Superior temporal gyrus (tissue), 1 donor: ENCODE data around the gene THSD7A.
"Not testable (repeated sequence)": the region's sequence is repeated elsewhere in the genome, so short reads cannot be mapped to it uniquely, and the experiment has no call there.

ENCODE experiments used
- DNase-seq: peaks from one replicate; pipeline ENCODE4 v3.0.0-alpha.2; 2016; ENCODE audit errors: extremely low spot score

THSD7A gene

DNA sequence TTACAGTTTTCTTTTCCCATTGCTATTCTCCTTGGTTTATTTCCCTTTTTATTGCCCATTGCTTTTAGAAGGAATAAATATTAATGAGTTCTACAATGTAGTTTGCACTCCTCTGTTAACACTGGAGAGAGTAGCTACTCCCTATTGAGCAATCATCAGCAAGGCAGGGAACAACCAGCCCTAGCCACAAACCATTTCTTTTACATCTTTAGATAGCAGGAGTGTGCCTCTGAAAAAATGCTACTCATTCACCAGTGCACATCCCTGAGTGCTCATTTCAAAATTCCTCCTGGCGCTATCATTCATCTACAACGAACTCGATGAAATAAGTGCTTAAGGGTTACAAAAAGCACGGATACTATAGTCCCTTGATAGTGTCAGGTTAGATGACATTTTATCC is 252.9 kb downstream of the THSD7A start:
- DNase-seq = no peak

DNA sequence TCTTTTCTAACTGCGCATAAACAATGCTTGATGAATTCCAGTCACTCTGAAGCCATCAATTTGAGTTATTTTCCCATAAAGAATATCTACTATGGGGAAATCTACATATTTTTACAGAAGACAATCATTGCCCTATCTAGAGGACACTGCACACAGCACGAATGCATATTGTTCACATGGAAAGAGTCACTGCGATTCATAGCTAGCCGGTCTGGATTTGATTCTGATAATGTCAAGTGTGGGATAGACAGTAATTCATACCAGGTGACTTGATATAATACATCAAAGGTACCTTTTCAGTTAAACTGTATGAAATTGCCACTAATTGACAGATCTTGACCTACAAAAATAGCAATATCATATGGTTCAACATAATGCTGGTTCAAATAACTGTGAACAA is 255.7 kb downstream of the THSD7A start:
- DNase-seq = no peak

DNA sequence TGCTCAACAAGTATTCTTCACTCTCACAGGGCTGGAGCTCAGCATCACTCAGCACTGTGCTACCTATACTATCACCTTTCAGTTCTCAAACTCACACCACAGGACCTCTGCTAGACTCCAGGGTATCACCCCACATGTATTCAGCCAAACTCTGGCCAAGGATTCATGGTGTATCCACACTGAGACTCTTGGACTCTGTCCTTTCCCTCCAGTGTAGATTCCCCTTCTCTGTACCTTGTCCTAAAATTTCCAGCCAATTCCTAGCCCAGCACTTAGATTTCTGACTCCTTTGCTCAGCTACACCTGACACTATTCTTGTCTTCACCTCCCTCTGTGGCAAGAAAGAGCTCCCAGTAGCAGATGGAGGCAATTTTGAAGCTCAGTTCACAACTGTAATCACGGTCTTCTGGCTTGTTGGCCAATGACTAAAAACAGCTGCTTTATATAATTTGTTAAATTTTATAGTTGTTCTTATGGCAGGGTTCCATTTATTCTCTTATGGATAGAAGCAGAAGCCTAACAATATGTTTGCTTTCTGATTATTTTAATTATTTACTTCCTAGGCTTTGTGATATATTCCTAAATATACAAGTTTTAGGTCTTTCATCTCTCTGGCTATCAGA is 258.8 kb downstream of the THSD7A start:
- no peak for DNase-seq

DNA sequence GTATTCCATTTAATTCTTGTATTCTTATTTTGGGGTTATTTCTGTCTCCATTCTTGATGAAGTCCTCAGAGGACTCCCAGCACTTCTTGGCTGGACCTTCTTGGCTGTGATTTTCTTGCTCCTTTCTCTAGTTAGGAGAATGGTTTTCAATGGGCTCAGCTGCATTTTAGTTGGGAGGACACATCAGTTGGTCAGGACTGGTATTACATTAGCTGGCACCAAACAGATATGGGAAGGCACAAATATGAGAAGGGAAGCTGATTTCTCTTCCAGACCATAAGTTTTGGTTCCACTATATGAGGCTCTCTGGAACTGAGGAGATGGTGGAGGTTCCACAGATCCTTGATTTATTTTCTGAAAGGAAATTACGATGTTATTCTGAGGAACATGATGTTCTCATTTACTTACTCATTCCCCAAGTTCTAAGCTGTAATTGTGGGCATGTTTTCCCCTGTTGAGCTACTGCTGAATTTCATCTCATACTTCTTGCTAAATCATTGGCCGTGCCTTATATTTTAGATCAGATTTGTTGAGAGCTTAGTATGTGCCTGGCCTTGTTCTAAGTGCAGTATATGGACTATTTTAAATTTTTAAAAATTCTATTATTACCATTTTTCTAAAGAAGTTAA is 261.0 kb downstream of the THSD7A start:
- no peak for DNase-seq

DNA sequence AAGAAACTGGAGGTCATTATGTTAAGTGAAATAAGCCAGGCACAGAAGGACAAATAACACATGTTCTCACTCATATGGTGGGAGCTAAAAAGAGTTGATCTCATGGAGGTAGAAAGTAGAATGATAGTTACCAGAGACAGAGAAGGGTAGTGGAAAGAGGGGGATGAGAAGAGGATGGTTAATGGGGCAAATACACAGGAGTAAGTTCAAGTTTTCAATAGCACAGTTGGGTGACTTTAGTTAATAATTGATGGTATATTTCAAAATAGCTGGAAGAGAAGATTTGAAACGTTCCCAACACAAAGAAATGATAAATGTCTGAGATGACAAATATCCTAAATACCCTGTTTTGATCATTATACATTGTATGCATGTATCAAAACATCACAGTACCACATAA is 261.8 kb downstream of the THSD7A start:
- DNase-seq = no peak

DNA sequence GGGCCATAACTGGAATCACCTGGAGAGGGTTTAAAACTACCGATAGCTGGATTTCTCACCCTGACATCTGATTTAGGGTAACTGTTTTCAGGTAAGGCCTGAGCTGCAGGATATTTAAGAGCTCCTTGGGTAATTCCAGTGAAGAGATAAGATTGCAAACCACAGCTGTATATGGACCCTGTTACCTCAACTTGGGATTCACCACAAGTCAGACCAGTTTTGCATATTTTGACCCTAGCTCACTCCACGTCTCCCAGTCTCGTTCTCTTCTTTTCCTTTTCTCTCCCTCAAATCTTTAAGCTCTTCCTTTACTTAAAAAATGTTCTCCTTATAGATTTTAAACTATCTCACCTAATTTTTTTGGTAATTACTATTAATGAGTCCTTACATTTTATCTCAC is 264.4 kb downstream of the THSD7A start:
- DNase-seq = no peak

DNA sequence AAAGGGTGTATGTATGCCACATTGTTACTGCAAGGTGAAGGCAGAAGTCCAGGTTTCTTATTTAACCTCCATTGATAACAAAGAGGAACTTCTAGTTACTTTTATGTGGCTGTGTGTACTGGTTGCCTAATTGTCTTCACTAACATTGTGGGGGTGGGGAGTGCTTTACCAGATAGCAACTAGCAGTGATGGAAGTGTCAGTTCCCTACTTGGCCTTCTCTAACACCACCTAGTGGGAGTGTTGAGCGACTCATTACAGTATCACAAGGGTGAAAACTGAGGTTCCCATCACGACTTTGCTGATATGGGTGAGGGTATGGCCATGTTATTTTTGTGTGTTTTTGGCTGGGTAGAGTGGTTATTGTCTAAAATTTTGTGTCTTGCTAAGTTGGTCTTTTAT is 274.4 kb downstream of the THSD7A start:
- DNase-seq = no peak

DNA sequence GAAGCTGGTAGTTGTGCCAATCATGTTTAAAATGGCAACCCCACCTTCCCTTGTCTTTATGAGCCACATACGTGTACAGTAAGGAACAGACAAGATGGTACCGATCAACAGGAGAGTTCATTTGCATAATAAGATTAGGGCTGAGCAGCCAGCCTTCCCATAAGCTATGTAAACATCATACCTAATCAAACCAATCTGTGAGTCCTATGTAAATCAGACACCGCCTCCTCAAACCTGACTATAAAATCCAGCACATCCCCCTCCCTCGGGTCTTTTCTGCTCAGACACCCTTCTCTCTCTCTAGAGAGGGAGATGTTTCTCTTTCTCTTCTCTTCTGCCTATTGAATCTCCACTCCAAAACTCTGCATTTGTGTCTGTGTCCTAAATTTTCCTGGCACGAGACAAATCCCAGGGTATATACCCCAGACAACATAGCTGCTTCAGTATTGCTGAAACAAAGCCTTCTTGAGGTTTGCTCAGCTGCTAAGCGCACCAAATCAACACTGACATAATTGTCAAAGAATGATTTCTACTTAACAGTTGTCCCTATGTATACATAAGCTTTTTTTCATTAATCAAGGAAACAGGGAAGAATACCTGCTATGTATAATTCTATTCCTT is 279.2 kb downstream of the THSD7A start:
- DNase-seq = no peak

DNA sequence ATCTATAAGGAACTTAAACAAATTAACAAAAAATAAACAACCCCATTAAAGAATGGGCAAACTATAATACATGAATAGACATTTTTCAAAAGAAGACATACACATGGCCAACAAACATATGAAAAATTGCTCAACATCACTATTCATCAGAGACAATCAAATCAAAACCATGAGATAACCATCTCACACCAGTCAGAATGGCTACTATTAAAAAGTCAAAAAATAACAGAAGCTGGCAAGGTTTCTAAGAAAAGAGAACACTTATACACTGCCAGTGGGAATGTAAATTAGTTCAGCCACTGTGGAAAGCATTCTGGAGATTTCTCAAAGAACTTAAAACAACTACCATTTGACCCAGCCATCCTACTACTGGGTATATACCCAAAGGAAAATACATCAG is 280.5 kb downstream of the THSD7A start:
- DNase-seq = no peak

DNA sequence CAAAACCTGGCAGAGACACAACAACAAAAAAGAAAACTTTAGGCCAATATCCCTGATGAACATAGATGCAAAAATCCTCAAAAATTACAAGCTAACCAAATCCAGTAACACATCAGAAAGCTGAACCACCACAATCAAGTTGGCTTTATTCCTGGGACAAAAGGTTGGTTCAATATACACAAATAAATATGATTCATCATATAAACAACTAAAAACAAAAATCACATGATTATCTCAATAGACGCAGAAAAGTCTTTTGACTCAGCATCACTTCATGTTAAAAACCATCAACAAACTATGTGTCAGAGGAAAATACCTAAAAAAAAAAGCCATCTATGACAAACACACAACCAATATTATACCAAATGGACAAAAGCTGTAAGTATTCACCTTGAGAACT is 283.5 kb downstream of the THSD7A start:
- DNase-seq = no peak

DNA sequence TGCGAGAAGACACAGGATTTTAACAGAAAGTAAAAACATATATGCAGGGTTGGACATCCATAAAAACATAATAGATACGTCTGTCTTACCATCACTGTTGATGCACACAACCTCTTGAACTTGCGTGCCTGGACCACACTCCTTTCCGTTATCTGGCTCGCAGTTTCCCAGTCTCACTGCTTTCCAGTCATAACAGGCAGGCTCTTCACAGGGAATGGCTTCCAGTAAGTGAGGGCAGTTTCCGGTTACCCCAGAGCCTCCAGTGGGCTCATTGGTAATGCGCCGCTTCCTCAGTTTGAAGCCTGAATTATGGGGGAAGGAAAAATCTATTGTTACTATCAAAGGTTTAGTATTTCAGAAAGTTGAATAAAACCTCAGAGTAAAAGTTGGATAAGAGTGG is 290.7 kb downstream of the THSD7A start:
- no peak for DNase-seq

DNA sequence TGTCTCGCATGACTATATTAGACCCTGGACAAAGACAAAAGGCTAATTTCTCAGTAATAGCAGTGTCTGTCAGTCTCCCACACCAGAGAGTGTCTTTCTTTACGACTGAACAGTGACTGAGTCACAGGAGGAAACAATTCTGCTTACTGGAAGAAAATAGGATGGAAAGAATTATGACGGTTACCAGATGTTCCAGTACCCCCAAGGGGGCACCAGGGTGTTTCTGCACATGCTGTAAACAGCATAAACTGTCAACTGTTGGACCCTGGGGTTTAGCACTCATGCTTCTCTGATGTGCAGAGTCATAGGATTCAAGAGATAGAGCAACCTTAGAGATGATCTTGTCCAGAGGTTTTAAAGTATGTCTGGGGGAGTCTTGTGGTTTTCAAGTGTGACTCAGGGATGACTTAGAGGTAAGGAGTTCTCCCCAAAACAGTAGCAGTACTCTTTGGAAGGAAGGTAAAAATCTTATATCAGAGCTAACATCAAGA is 291.7 kb downstream of the THSD7A start:
- DNase-seq = no peak

DNA sequence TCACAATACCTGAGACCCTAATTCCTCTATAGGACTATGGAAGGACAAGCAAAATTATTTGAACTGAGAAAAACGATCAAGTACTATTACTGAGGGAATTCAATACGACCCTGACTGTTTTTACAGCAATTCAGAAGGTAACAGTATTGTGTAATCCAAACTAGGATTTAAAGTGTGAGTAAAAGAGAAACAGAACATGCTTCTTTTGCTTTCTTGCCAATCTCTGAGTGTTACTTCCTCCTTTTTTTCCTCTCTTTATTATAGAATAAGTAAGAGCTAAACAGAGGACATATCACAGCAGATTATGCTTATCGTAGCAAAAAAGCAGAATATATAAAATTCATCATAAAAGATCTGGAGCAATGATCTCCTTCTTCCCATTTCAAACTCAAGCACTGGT is 292.1 kb downstream of the THSD7A start:
- DNase-seq = no peak

DNA sequence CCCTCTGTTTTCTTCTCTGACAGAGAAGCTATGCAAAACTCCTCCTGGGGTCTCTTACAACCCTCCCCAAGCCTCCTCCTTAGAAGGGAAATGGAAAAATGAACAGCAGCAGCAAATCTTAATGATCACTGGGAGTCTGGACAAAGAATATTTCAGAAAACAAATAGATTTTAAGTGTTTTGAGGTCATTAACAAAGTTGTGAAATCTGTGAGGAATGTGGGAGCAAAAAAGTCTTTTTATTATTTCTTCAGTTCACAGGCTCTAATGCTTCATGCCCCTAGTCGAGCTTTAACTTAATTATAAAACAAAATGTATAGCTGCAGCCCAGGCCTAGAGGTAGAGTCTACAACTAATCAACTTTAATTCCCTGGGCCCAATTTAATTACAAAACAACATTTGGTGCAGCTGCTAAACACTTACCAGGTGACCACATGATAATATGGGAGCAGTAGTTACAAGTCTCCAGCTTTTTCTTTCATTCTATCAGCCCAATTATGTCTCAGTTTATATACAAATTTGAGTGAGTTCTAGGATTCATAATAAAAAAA is 293.2 kb downstream of the THSD7A start:
- no peak for DNase-seq

DNA sequence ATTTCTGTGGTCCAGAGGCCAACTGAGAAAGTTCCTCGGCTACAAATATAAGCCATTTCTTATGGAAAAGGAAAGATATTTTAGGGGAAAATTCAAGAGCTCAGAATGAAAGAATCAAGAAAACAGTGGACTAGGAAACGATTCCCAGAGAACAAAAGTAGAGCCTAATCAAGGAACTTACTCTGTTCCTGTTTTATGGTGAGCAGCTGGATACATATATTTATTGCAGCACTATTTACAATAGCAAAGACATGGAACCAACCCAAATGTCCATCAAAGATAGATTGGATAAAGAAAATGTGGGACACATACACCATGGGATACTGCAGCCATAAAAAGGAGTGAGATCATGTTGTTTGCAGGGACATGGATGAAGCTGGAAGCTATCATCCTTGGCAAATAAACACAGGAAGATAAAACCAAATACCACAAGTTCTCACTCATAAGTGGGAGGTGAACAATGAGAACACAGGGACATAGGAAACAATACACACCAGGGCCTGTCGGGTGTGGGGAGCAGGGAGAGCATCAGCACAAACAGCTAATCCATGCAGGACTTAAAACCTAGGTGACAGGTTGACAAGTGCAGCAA is 298.7 kb downstream of the THSD7A start:
- no peak for DNase-seq

DNA sequence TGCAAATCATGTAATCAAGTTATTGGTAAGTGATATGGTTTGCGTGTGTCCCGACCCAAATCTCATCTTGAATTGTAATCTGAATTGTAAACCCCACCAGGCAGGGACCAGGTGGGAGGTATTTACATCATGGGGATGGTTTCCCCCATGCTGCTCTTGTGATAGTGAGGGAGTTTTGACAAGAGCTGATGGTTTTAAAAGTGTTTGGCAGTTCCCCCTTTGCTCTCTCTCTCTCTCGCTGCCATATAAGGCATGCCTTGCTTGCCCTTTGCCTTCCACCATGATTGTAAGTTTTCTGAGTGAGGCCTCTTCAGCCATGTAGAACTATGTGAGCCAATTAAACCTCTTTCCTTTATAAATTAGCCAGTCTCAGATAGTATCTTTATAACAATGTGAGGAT is 302.6 kb downstream of the THSD7A start:
- no peak for DNase-seq

DNA sequence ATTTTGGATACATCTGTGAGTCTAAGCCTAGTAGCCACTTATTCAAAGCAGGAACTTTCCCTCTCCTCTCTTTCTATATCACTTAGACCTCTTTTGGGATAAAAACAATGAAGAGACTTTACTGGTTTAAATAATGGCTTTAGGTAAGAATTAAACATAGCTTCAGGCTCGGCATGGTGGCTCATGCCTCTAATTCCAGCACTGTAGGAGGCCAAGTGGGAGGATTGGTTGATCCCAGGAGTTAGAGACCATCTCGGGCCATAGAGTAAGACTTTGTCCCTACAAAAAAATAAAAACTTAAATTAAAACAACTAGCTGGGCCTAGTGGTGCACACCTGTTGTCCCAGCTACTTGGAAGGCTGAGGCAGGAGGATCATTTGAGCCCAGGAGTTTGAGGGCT is 304.3 kb downstream of the THSD7A start:
- no peak for DNase-seq

DNA sequence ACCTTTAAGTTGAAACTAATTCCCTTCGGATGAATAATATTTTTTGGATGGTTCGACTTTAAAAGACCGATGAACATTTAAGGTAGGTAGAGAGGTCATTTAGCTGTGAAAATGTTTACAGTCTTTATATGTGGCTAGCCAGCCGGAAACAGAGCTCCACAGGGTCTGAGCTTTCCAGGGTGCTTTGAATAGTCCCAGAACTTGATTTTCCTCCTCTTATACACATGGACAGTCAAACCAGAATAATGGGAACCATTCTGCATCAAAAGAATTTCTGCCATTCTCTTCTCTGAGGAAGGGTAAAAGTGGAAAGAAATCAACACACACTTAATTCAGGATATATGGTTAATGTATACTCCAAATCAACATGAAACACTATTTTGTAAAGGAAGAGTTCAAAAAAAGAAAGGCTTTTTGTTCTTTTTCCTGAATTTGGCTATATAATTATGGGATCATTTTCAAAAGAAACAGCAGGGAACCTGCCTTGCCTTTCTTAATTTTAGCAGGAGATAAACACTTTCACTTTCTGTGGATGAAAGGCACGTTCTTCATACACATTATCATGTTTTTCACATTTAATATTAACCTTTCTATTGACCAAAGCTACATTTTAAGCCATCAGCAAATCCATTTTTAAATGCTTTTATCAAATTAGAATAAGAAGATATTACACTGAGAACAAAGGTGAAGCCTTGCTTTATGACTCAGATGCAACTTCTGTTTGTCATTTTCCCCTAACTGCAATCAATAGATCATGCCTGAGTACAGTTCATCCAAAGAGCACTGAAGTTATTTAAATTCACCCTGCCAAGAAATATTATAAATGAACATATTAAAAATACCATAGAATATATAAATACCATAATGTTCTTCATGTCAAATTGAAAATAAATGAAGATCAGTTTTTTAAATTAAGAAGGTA is 307.3 kb downstream of the THSD7A start:
- DNase-seq = no peak

DNA sequence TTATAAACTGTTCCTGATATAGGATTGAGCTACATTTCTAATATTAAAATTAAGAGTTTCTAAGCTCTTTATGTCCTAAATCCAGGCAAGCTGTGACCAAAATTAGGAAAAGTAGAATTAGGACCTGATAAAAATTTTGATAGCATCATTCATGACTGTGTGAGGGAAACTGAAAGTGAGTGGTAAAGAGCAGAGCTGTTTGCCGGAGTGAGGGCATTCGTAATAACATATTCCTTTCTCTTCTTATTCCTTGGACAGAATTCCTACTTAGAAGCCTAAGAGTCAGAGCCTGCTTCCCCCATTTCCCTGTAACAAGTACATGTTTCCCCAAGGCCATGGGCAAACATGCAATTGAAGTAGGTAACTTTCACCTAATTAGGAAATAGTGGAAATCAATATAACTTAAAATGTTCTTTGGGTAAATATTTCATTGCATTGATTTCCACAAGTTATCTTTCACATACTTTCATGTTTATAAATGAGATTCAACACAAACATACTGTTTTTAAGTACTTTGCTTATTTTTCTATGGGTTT is 310.0 kb downstream of the THSD7A start:
- not testable (repeated sequence) for DNase-seq

DNA sequence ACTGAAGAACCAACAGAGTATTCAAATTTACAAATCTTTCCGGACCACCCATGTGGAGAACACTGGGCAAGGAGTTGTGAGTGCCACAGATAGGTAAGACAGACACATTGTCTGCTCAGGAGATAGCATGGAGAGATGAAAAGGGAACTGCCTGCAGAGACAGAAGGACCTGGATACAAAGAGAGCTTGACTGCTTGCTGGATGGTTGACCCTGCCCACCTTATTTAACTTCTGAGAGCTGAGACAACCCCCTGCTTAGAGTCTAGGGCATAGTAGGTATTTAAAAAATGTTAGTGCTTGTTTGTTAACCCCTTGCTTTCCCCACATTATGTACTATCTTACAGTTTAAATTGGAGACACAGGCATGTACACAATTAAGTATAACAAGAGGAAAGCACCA is 314.1 kb downstream of the THSD7A start:
- no peak for DNase-seq

DNA sequence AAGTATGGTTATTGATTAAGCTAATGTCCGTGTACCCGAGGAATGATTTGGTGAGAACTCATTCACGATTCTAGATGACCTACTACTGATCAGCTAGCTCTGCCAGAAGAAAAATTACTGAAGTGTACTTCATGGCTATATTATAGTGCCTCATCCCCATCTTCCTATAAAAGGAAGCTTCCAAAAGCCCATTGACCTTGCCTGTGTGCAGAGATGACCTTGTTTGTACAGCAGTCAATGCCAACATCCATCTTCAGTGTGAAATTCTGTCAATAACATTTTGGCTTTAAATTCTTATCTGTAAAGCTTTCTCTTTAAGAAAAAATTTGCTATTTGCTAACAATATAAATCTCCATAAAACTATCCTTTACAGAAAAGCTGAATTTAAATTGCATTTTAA is 315.7 kb downstream of the THSD7A start:
- DNase-seq = no peak
